HG03378 (cell line): ENCODE data around the gene OGN.

Source experiments
- ATAC-seq: cut with Tn5 transposase; IDR thresholded peaks from one replicate; pipeline ENCODE4 v1.9.1; 2021; ENCODE audit warnings: mild to moderate bottlenecking, moderate library complexity; ENCODE audit not compliant: unreplicated experiment

The OGN gene

DNA sequence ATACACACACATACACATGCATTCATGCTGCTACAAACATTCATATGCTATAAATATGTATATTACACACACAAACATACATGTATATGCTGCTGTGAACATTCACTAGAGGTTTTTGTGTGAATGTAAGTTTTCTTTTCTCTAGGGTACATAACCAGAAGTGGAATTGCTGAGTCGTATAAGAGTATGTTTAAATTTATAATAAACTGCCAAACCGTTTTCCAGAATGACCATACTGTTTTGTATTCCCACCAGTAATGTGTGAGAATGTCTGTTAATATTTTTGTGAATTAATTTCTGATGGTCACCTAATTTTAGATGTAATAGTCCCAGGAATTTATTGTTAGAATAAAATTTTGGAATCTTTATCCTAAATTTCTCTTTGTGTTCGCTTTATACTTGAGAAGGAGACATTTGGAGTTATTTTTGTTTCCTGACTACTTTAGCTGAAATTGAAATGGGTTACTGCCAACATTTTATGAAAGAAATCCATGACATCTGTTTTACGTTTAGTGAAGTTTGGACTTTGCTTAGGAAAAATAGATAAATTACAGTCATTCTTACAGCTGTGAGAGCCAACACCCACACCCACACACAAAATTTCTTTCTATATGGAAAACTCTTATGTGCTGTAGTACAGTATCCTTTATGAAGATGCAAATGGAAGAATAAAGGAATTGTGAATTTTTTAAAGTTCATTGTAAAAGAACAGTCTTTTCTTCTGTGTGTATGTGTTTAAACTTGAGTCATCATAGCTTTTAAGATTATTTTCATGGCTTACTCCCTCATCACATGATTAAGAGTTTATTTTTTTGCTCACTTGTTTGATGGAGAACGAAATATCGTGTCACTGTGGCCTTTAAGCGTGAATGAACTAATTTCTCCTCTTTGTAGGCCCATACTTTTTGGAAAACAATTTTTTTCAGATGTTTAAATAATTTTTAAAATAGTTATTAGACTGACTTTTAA, 54.3 kb downstream of the OGN start:
- no peak for ATAC-seq

GRCh38 chr9:92345582-92345981, 58.8 kb downstream of the OGN start:
- no peak for ATAC-seq

DNA sequence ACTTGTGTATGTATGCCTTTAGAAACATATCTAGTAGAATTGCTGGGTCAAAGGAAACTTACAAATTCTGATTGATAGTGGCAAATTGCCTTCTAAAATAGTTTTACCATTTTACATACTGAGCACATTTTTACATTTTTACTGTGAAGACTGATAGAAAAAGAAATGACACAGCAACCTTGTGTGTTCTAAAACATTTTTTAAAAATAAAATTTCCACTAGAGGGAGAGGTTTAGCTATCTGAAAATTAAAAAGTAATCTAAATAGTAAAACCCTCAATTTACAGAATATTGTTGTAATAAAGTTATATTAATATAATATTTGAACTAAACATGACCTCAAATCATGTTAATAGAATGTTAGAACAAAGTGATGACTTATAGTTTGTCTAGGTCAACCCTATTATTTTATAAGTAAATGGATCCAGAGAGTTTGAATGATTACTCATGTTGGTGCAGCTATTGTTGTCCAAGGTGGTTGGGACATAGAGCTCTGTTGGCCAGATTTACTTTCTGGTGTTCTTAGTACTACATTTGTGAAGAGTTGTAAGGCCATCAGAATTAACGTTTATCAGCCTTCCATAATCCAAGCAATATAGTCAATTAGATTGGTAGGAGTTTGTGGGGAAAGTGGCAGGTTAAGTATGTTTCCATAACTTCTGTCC, 61.4 kb downstream of the OGN start:
- ATAC-seq, result no peak

- no peak for ATAC-seq
Measured at GRCh38 chr9:92341578-92341977, 62.8 kb downstream of the OGN start.

DNA sequence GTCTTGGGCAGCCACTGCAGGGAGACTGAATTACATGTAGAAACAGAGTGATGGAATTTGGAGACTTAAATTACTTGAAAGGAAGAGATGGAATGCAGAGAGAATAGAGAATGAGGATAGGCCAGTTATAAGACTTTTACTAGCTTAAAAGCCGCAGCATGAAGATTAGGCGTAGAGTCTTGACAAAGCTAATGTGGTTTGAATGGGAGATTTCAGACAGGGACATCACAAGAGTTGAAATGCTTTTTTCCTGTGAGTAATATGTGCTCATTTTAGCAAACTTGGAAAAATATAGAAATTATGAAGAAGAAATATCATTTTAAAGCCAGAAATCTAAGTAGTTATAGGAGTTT, 71.1 kb downstream of the OGN start:
- no peak for ATAC-seq
